Stimulated activated CD8-positive, alpha-beta memory T cell treated with anti-CD3 and anti-CD28 coated beads, Interleukin-15, amount 100 ng/mL, for 4 hours (primary cell): ENCODE measurements around the gene TXLNG.

Experiments used
- DNase-seq, 2 donors: peaks; one replicate each; pipeline ENCODE4 v3.0.0-alpha.2; 2020; ENCODE audit warnings: low read depth in 2 of 2

The TXLNG gene

DNA sequence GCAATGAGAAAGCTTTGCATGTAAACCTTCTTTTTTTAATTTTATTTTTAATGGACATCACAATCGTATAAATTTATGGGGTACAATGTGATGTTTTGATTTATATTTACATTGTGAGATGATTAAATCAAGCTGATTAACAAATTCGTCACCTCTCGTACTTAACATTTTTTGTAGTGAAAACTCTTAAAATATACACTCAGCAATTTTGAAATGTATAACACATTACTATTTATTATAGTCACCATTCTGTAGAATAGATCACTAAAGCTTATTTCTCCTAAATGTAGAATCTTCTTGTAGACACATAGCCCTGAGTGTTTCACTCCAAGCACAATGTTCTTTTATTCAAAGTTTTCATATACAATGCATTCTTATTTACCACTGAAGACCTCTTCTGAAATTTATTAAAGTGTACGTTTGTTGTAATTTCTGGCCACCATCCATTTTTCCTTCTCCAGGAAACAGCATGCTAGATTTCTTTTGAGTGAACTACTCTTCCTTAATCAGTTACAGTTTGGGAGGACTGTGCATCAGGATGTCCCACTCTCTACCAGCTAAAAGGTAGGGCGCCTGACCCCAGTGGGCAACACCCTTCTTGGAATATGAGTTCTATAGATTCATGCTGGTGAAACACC is 88.3 kb downstream of the TXLNG start:
- no peak for DNase-seq

DNA sequence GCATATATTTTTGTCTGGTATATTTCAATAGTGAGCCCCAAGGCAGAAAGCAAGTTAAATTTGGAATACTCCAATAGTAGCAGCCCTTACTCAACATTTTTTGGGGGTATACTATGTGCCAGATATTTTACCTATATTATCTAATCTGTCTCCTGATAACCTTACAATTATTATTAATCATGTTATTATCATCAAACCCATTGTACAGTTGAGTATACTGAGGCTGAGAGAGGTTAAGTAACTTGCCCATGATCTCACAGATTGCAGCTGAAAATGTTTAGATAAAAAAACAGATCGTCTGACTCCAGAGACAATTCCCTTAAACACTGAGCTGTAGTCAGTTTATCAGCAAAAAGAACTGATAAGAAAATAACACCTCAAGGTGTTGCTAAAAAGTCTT is 90.4 kb downstream of the TXLNG start:
- DNase-seq, result no peak

DNA sequence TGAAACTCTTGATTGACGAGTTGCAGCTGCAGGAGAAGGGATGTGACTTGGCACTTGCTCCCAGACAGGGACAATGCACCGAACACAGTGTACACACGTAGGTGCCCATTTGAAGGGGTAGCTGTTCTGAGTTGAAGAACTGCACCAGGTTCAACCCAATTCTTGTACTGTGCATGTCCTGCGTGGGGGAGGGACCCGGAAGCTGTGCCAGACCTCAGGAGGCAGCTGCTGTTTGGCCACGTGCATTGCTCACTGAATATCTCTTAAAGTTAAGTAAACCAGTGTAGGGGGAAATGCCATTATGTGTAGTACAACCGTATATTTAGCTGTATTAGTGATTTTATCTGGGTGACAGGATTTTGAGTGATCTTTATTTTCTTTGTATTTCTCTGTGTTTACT is 95.9 kb downstream of the TXLNG start:
- DNase-seq, result no peak

DNA sequence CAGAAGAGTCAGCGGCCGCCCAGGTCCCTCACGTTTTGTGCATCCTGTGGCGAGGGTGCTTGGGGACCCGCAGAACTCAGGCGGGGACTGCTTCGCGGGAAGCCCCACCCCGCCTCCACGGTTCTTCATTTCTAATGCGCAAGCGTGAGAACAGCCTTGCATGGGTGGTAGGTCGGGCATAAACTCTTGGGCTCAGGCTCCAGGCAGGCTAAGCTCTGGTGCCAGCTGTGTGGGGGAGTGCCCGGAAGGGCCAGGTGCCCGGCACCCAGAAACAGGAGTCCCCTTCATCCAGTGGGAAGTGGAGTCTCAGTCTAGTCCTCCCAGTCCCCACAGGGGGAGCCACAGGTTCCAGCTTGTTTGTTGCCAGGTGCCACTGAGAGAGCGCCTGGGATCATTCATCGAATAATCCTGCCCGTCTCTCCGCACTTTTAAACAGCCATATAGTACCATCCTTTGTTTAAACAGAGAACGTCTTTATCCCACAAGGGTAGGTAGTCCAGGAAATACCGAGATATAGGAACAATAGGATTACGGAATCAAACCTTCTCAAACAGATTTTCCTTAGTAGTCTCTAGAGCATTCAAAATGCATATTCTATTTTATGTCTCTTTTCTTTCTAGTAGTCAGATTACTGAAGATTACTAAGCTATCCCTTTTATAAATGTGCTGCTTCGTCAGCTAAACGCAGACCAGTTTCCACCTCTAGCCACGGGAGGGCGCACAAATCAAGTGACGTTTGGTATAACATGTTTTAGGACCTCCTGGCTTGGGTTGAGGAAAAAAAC is 96.6 kb downstream of the TXLNG start:
- peak in 1 of 2 donors; percentile 41 for DNase-seq

- DNase-seq, result no peak
Measured at GRCh38 chrX:16883487-16883804, 97.2 kb downstream of the TXLNG start.

- DNase-seq, result no peak
Measured at GRCh38 chrX:16885628-16886027, 99.4 kb downstream of the TXLNG start.

DNA sequence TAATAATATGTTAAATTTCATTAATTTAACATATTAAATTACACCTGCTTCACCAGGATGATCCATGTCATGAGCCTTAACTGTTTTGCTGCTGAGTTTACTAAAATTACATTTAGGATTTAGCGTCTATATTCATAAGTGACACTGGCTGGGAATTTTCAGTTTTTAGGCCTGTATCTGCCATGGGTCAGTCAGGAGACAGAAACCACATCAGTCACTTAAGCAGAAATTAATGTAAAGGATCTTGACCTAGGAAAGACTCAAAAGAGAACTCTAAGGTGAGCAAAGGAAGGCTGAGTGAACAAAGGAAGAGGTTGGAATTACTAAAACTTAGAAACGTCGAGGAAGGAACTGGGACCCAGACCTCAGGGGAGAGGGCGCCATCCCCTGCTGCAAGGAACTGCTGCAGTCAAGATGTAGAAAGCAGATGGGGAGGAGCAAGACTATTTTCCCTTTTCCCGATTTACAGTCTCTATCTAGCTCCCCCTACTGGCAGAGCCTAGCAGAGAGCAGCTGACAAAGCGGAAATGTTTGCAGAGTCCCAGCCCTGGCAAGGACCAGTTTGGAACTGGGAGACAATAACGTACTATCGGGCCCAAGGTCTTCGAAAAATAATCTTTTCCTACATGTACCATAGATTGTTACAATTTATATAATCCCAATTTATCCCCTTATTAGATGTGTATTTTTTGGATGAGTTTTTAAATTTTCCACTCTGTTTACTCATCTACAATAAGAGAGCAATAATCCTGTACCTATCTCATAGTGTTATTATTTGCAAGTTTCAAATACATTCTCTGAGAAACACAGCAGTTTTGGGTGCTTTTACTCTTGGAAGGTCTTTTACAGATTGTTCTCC is 106.5 kb downstream of the TXLNG start:
- DNase-seq, result no peak
